GM21423 (cell line): Measurements from ENCODE around the gene GAL3ST2.
"Not testable (repeated sequence)": the region's sequence is repeated elsewhere in the genome, so short reads cannot be mapped to it uniquely, and the experiment has no call there.

Source experiments
- ATAC-seq: cut with Tn5 transposase; IDR thresholded peaks from one replicate; pipeline ENCODE4 v1.9.1; 2021; ENCODE audit warnings: mild to moderate bottlenecking, moderate library complexity; ENCODE audit not compliant: unreplicated experiment

The GAL3ST2 gene

GRCh38 chr2:241817821-241818215 is 41.2 kb downstream of the GAL3ST2 start:
- ATAC-seq: not testable (repeated sequence)

DNA sequence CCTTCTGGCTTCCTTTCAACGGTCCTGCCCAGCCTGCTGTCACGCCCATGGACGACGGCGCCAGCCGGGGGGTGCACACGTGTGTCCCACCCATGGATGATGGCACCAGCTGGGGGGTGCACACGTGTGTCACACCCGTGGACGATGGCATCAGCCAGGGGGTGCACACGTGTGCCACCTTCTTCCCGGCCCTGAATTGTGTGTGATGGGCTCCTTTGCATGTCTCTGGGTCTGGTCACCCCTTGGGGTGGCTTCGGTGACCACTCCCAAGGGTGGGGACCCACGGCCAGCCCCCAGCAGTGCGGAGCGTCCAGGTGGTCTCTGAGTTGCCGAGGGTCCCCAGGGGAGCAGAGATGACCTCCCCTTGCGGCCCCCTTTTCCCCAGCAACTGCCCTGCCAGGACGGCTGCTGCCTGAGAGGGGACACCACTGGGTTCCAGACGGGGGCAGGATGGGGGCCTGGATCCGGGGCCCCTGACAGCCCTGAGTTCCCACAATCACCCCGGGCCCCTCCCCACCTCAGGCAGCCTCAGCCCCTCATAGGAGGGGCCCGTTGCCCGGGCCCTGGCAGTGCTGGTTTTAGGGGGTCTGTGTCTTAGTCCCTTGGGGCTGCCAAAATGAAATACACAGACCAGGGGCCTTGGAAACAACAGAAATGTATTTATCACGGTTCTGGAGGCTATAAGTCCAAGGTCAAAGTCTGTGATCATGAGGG is 41.8 kb downstream of the GAL3ST2 start:
- ATAC-seq: no peak

- ATAC-seq: no peak
Observed at GRCh38 chr2:241818943-241819270, 42.3 kb downstream of the GAL3ST2 start.

DNA sequence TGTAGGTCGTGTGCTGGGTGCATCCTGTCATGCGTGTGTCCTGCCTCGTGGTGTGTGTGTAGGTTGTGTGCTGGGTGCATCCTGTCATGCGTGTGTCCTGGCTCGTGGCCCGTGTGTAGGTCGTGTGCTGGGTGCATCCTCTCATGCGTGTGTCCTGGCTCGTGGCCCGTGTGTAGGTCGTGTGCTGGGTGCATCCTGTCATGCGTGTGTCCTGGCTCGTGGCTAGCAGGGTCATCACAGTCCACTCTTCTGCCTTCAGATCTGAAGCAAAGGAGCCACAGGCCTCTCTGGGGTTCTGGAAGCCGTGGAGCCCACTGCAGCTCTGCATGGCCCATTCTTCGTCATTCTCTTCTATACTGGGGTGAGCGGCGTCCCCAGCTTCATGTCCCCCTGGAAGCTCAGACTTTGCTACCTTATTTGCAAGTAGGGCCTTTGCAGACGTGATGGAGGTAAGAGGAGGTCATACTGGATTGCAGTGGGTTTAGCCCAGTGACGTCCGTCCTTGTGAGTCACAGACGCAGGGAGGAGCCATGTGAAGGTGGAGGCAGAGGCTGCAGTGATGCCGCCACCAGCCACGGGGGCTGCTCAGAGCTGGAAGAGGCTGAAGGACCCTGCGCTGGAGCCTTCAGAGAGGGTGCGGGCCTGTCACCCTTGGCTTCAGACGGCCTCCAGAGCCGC is 43.5 kb downstream of the GAL3ST2 start:
- ATAC-seq: not testable (repeated sequence)

- ATAC-seq: no peak
Observed at GRCh38 chr2:241820625-241821384, 44.2 kb downstream of the GAL3ST2 start.

GRCh38 chr2:241821460-241822263 is 45.0 kb downstream of the GAL3ST2 start:
- ATAC-seq: no peak

DNA sequence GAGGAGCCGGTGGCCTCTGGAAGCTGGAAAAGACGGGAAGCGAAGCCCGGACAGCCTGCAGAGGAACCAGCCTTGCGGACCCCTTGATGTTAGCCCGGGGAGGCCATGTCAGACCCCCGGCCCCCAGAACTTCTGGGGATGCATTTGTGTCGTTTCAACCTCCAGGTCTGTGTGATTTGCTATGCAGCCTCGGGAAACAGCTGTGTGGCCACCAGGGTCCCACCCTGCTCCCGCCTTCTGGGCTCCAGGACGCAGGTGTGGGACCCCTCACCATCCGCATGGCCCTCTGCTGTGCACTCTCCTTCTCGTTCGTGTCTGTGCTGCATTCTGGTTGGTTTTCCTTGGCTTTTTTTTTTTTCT is 45.6 kb downstream of the GAL3ST2 start:
- ATAC-seq: no peak

GRCh38 chr2:241823531-241824437 is 47.2 kb downstream of the GAL3ST2 start:
- ATAC-seq: not testable (repeated sequence)

DNA sequence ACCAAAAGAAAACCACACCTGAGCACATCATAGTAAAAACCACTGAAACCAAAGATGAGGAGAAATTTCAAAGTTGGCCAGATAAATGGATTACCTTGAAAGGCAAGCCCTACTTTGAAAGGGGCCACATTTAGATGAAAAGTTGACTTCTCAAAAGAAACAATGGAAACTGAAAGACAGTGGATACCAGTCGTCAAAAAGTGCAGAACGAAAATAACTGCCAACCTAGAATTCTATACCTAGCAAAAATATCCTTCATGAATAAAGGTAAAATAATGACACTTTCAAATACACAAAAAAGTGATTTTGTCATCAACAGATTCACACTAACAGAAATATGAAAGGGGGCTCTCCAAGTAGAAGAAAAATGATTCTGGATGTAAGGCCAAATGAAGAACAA is 50.8 kb downstream of the GAL3ST2 start:
- no peak for ATAC-seq

GRCh38 chr2:241833101-241833663 is 56.6 kb downstream of the GAL3ST2 start:
- ATAC-seq: no peak

DNA sequence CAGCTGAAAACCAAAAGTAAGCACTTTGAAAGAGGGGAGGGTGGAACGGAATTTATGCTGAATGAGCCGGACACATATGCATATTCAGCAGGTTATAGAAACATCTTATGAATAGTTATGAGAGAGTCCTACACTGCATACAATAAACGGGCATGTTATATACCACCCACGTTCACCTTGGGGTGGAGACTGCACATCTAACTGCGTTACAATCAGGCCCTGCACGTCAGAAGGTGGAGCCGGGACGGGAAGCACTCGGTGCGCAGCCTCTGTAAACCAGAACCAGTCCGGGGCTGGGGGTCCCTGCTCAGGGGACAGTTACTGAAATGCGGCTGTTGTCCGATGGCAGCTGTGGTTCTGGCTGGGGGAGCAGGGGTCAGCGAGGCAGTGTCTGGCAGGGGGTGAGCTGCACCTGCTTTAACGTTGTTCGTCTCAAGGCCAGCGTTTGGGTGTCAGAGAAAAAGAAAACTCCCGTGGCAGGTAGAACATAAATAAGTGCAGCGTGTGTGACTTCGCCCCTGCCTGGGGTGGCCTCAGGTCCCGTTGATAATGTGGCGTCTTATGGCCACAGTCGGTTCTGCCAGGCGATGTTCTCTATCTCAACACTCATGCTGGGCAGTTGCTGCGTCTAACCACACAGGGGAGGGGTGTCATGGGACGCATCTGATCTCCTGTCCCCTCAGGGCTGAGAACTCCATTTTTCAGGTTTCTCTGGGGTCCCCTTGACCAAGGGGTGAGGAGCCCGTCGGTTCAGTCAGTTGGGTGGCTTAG is 57.3 kb downstream of the GAL3ST2 start:
- ATAC-seq: not testable (repeated sequence)

DNA sequence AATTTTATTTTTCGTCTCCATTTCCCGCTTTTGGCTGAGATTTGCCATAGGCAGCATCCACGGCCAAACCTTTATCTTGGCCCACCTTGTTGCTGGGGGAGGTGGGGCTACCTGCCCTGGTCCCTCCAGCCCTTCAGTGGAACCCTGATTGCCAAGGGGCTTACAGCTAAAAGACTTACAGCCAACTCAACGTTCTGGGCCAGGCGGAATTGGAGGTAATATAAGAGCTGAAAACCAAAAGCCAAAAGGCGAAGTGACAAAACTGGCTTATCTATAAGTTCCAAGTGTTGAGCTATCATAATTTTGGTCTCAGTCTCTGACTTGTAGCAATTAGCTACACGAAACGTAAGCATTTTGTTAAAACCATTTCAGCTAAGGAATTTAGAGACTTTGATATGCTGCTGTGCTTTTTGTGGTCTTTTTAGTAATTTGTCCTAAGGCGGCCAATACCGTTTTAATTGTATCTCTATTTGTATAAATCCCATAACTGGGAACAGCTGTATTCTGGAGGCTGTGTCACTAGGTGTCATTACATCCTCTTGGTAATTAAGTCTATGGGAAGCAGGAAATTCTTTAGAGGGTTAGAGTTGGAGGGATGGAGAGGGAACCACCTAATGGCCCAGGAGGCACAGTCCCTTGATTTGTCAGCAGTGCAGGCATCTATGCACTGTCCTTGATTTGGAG is 58.0 kb downstream of the GAL3ST2 start:
- ATAC-seq: no peak

GRCh38 chr2:241835611-241836010 is 59.0 kb downstream of the GAL3ST2 start:
- no peak for ATAC-seq

- ATAC-seq: no peak
Observed at GRCh38 chr2:241836292-241836691, 59.7 kb downstream of the GAL3ST2 start.

DNA sequence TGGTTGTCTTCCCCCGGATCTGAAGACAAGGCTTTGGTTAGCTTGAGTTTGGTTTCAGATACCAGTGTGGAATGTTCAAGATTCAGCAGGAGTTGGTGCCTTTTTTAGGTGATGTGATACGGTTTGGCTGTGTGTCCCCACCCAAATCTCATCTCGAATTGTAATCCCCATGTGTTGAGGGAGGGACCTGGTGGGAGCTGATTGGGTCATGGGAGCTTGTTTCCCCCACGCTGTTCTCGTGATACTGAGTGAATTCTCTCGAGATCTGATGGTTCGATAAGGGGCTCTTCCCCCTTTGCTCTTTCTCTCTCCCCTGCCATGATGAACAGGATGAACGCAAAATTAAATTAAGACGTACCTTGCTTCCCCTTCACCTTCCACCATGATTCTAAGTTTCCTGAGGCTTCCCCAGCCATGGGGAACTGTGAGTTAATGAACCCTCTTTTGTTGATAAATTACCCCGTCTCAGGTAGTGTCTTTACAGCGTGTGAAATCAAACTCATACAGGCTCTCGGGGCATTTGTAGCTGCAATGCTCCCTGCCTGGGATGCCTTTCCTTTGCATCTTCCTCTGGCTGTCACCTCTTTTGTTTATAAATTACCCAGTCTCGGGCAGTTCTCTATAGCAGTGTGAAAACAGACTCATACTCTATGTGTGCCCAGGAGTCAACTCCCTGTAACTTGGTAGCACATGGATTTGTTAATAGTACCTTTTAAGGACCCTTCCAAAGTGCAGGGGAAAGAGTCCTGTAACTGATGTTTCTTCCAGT is 60.8 kb downstream of the GAL3ST2 start:
- no peak for ATAC-seq

DNA sequence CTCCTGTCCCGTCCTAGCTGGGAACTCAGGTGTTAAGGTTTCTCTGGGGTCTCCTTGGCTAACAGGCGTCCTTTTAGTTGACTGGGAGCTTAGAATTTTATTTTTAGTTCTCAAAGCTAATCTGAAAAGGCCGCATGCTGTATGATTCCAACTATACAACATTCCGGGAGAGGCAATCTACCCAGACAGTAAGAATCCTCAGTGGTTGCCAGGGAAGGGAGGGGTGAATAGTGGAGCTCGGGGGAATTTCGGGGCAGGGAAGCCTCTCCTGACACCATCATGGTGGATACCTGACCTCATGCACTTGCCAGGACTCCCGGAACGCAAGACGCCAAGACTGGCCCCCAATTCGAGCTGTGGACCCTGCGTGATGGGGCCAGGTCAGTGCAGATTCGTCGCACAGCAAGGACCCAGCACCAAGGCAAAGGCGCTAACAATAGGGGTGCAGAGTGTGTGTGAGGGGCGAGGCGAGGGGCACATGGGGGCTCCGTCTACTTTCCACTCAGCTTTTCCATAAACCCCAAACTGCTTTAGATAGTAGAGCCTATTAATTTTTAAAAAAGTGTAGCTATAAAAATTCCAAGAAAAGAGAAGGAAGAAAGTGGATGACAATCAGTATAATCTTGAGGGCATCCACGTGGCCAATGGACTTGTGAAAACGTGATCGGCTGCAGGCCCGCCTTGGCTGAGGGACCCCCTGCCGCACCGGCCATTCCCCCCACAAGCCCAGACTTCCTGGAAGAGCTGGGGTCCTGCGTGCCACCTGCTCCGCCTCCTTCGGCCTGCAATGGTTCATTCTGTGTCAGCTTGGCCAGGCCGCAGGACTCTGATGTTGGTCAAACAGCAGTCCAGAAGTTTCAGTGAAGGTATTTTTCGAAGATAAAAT is 64.8 kb downstream of the GAL3ST2 start:
- ATAC-seq: no peak

DNA sequence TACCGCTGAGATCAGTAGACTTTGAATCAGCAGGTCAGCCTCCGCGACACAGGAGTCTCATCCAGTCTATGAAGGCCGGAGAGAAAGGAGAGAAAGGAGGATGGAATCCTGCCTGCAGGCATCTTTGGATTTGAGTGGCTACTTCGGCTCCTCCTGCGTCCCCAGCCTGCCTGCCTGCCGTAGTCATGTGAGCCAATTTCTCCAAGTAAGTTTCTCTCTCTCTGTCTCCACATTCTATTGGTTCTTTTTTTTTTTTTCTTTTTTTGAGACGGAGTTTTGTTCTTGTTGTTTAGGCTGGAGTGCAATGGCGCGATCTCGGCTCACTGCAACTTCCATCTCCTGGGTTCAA is 65.4 kb downstream of the GAL3ST2 start:
- ATAC-seq: no peak
